ENCODE measurements around the gene ICE2. TPM values are rescaled to one million over a fixed set of nuclear protein-coding genes. Genes with fewer than 3 reads are reported as not detected.

Gene ICE2
- polyA plus RNA-seq, 1 donor = 41.1 TPM

DNA sequence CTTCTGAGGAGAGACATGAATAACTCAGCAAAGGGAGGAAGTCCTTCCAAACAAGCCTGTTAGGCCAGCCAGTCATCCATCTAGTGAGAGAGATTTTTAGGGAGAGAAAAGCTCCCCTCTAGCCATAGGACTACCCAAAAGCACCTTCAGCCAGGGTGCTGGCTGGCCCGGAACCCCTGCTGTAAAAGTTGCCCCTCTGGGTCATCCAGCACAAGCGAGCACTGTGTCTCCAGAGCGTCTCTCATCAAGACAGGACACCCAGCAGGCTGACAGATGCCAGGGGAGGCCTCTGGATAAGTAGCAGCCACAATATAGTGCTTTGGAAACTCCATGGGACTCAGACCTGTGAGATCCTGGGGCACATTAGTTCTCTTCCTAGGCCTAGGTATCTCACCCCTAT, 105.6 kb downstream of the ICE2 start:
- H3K4me3 ChIP-seq (ENCODE audit: low read length) = no peak overlapping the region
- no peak overlapping the region for H3K27ac ChIP-seq (ENCODE audit: low read length)
- no peak for DNase-seq
- no CpG with 5 or more reads among the region's 3 CpGs for WGBS (ENCODE audit: insufficient coverage, low lambda C conversion rate)
- H3K27me3 ChIP-seq (ENCODE audit: control insufficient read depth, insufficient read depth, low read length) = no peaks in the 10 kb centered on the region
- peaks cover 19% of the 10 kb centered on the region for H3K4me1 ChIP-seq (ENCODE audit: control insufficient read depth, insufficient read depth, low read length)
- peaks cover 56% of the 10 kb centered on the region for H3K36me3 ChIP-seq (ENCODE audit: control insufficient read depth, insufficient read depth, low read length)
- no peaks in the 10 kb centered on the region for H3K9me3 ChIP-seq (ENCODE audit: control insufficient read depth, low read depth, low read length)

DNA sequence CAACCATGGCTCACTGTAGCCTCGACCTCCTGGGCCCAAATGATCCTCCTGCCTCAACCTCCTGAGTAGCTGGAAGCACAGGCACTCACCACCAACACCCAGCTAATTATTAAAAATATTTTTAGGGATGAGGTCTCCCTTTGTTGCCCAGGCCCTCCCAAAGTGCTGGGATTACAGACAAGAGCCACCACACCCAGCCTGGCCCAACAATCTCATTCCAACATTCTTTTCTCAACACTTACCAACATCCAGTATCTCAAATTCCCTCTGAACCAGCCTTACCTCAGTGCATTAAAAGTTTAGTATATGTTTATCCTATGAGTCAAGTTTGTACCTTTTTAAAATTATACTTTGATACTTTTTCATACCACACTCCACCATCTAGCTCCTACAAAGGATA, 106.2 kb downstream of the ICE2 start:
- H3K4me1 ChIP-seq (ENCODE audit: control insufficient read depth, insufficient read depth, low read length) = peaks cover 19% of the 10 kb centered on the region
- no peak for DNase-seq
- H3K36me3 ChIP-seq (ENCODE audit: control insufficient read depth, insufficient read depth, low read length) = peaks cover 56% of the 10 kb centered on the region
- no peak overlapping the region for H3K4me3 ChIP-seq (ENCODE audit: low read length)
- no peak overlapping the region for H3K27ac ChIP-seq (ENCODE audit: low read length)
- H3K9me3 ChIP-seq (ENCODE audit: control insufficient read depth, low read depth, low read length) = no peaks in the 10 kb centered on the region
- WGBS (ENCODE audit: insufficient coverage, low lambda C conversion rate) = no CpG with 5 or more reads among the region's 1 CpG
- no peaks in the 10 kb centered on the region for H3K27me3 ChIP-seq (ENCODE audit: control insufficient read depth, insufficient read depth, low read length)

DNA sequence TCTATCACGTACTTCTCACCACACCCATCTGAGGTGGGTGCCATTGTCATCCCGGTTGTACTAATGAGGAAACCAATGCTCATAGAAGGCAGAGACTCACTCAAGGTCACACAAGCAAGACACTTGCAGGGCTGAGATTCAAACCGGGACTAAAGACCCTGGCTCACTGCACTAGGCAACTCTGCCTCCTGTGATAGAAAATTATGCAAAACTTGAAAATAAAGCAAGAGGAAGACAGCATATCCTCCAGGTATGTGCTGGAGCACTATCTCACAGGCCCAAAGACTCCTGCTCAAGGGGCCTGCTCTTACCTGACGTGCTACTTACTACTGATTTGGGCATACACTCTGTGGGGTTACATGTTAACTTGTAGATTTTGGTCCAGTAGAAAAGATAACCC, 106.7 kb downstream of the ICE2 start:
- WGBS (ENCODE audit: insufficient coverage, low lambda C conversion rate) = no CpG with 5 or more reads among the region's 4 CpGs
- DNase-seq = no peak
- Histone ChIP-seq H3K27ac (ENCODE audit: low read length) (no peak overlapping the region), H3K4me1 (ENCODE audit: control insufficient read depth, insufficient read depth, low read length) (peaks cover 19% of the 10 kb centered on the region), H3K9me3 (ENCODE audit: control insufficient read depth, low read depth, low read length) (no peaks in the 10 kb centered on the region), H3K4me3 (ENCODE audit: low read length) (no peak overlapping the region), H3K27me3 (ENCODE audit: control insufficient read depth, insufficient read depth, low read length) (no peaks in the 10 kb centered on the region), H3K36me3 (ENCODE audit: control insufficient read depth, insufficient read depth, low read length) (peaks cover 56% of the 10 kb centered on the region)

DNA sequence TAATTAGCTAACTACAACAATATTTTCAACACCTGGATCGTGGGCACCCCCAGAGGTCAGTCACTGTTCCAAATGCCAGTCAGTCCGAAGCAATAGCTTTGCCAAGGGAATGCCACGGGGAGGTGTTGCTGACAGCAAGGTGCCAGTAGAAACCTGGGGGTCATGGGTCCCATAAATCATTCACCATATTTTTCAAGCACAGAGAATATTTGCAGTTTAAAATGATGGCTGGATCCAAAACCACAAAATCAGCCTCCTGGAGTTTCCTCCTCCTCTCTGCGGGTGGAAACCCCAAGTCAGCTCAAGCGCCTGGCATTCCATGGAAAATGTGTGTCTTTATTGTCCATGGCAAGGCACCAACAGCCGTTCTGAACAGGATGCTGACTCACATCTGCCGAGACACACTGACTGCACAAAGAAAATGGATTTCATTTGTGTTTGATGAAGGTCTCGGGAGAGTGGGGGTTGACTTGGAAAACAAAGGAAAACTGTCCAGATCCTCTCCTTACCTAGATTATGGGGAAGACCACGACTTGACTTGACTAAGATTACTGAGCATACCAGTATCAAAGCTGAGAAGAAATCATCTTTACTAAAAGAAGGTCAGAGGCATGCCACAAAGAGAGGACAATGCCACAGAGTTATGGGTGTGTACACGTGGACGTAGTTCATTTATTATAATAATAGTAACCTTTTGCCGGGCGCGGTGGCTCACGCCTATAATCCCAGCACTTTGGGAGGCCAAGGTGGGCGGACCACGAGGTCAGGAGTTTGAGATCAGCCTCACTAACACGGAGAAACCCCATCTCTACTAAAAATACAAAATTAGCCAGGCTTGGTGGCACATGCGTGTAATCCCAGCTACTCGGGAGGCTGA, 107.5 kb downstream of the ICE2 start:
- Histone ChIP-seq H3K9me3 (ENCODE audit: control insufficient read depth, low read depth, low read length) (no peaks in the 10 kb centered on the region), H3K27me3 (ENCODE audit: control insufficient read depth, insufficient read depth, low read length) (no peaks in the 10 kb centered on the region), H3K36me3 (ENCODE audit: control insufficient read depth, insufficient read depth, low read length) (peaks cover 50% of the 10 kb centered on the region), H3K4me1 (ENCODE audit: control insufficient read depth, insufficient read depth, low read length) (peaks cover 19% of the 10 kb centered on the region), H3K4me3 (ENCODE audit: low read length) (no peak overlapping the region), H3K27ac (ENCODE audit: low read length) (peak overlapping the region; percentile 51)
- no peak for DNase-seq
- WGBS (ENCODE audit: insufficient coverage, low lambda C conversion rate) = 90% methylated on average over 2 of the region's 20 CpGs

DNA sequence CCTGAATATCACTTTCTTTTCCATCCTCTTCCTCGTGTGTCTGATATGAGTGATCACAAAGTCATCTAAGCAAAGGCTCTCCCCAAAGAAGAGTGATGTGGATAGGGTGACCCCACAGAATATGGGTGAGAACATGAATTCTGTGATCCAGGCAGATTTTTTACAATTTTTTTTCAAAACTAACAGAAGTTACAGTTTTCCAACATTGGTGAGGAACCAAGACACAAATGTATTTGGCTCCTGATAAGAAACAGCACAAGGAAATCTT, 108.1 kb downstream of the ICE2 start:
- no peak for DNase-seq
- no peak overlapping the region for H3K4me3 ChIP-seq (ENCODE audit: low read length)
- peak overlapping the region; percentile 51 for H3K27ac ChIP-seq (ENCODE audit: low read length)
- H3K27me3 ChIP-seq (ENCODE audit: control insufficient read depth, insufficient read depth, low read length) = no peaks in the 10 kb centered on the region
- 33% methylated on average over 1 of the region's 1 CpG for WGBS (ENCODE audit: insufficient coverage, low lambda C conversion rate)
- peaks cover 19% of the 10 kb centered on the region for H3K4me1 ChIP-seq (ENCODE audit: control insufficient read depth, insufficient read depth, low read length)
- peaks cover 46% of the 10 kb centered on the region for H3K36me3 ChIP-seq (ENCODE audit: control insufficient read depth, insufficient read depth, low read length)
- no peaks in the 10 kb centered on the region for H3K9me3 ChIP-seq (ENCODE audit: control insufficient read depth, low read depth, low read length)

DNA sequence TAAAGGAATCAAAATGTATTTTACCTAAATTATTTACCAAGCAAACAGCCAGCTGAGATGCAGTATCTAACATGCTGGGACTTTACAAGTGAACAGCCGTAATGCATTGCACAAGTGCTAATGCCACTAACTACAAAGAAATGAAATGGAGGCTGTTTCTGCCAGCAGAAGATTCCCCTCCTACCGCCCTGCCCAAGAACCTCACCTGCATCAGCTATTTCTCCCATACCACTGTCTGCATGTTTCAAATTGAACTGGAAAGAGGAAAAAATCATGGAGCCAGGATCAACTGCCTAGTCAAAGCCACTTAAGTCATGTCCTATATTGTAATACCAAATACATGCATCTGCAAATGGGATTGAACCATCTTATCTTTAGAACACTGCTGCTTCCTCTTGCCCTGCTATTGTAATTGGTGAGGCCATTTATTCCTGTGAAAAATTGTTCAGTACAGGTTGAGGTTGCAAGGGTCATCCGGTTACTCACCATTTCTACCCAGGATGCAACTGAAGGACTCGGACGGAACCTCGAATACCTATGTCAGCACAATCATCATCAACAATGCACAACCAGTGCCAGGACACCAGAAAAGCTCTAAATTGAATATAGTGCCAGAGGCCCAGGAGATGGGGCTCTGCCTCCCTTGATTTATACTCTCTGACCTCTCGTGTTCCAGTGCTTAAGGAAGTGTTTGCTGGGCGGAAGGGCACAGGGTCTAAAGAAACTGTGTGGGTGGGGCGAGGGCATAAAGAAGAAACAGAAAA, 108.7 kb downstream of the ICE2 start:
- Histone ChIP-seq H3K27ac (ENCODE audit: low read length) (peak overlapping the region; percentile 51), H3K4me1 (ENCODE audit: control insufficient read depth, insufficient read depth, low read length) (peaks cover 19% of the 10 kb centered on the region), H3K36me3 (ENCODE audit: control insufficient read depth, insufficient read depth, low read length) (peaks cover 43% of the 10 kb centered on the region), H3K4me3 (ENCODE audit: low read length) (no peak overlapping the region), H3K27me3 (ENCODE audit: control insufficient read depth, insufficient read depth, low read length) (no peaks in the 10 kb centered on the region), H3K9me3 (ENCODE audit: control insufficient read depth, low read depth, low read length) (no peaks in the 10 kb centered on the region)
- DNase-seq = peak in 1 of 2 donors; percentile 66
- no CpG with 5 or more reads among the region's 9 CpGs for WGBS (ENCODE audit: insufficient coverage, low lambda C conversion rate)

DNA sequence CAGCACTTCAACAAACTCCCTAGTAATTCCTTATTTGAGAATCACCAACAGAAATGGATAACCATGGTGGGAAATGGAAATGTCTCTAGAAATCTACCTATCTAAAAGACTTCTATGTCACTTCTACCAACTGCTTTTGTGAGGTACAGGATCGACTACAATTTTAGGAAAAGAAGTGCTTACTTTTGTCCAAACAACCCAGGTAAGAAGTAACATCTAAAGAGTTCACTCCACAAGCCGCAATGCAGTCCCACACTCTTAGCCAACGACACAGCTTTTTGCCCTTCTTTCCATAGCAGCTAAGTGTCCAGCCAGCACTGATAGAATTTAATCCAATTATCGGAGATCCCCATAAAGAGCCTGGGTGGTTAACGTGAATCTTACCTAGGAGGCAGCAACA, 109.2 kb downstream of the ICE2 start:
- Histone ChIP-seq H3K27ac (ENCODE audit: low read length) (peak overlapping the region; percentile 51), H3K4me1 (ENCODE audit: control insufficient read depth, insufficient read depth, low read length) (peaks cover 15% of the 10 kb centered on the region), H3K27me3 (ENCODE audit: control insufficient read depth, insufficient read depth, low read length) (no peaks in the 10 kb centered on the region), H3K9me3 (ENCODE audit: control insufficient read depth, low read depth, low read length) (no peaks in the 10 kb centered on the region), H3K4me3 (ENCODE audit: low read length) (no peak overlapping the region), H3K36me3 (ENCODE audit: control insufficient read depth, insufficient read depth, low read length) (peaks cover 40% of the 10 kb centered on the region)
- no CpG with 5 or more reads among the region's 5 CpGs for WGBS (ENCODE audit: insufficient coverage, low lambda C conversion rate)
- no peak for DNase-seq

Other genes with a start within 250 kb of the ICE2 start
- gene ANXA2, start 81.2 kb downstream of the ICE2 start, polyA plus RNA-seq = 650 TPM

Measured in large intestine (tissue), 3 donors.